ENCODE results near the gene ZFP91. TPM values are rescaled to one million over a fixed set of nuclear protein-coding genes. Genes with fewer than 3 reads are reported as not detected.

ZFP91 gene
- total and polyA plus RNA-seq, 9 of the 15 experiments (the other 6 are each of a cell fraction or from before 2014, with no cell fraction given), result 17.6 to 58.3 (median 34.0) TPM

DNA sequence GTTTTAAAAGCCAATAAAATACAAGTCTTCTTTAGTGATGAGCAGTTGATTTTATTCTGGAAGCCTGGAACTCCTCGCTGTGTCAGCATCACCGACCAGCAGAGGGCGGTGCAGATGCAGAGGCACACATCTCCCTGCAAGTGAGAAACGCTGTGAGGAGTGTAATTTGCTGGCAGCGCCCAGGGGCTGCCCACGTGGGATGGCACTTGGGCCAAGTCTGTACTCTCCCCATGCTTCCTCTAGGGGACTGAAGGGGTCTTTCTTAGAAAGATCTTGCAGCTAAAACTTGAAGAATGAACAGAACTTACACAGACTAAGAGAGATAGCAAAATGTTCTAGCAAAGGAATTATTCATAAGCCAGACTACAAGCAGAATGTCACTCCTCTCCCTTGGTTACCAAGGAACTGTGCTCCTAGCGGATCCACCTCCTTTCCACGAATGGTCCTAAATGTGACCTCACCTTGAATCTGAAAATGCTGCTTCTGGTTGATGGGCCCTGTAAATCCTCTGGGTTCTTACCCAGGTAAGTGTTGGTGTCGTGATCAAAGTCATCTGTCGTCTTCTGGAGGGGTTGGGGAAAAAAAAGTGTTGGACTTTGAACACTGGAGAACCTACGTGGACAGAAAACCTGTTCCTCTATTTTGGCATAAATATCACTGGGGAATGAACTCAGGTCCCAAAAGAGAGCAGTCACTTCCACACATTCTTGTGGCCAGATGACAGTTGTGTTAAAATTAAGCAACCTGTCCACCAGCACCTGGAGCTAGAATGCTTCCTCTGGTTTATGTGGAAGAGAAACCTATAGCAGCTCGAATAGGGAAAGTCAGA, 75.4 kb downstream of the ZFP91 start (continued):
- TF ChIP-seq, protein P1, sequence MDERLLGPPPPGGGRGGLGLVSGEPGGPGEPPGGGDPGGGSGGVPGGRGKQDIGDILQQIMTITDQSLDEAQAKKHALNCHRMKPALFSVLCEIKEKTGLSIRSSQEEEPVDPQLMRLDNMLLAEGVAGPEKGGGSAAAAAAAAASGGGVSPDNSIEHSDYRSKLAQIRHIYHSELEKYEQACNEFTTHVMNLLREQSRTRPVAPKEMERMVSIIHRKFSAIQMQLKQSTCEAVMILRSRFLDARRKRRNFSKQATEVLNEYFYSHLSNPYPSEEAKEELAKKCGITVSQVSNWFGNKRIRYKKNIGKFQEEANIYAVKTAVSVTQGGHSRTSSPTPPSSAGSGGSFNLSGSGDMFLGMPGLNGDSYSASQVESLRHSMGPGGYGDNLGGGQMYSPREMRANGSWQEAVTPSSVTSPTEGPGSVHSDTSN (CRISPR knock-in tag; IDR thresholded peaks at IDR 0.05; ENCODE audit: low read depth), result no peak
- TF ChIP-seq, protein P1 (tag; conservative IDR thresholded peaks at IDR 0.05; ENCODE audit: low read depth), result 0 out of 2 replicates have a peak, but pooled peaks have one; percentile 8
- TF ChIP-seq, protein P2, sequence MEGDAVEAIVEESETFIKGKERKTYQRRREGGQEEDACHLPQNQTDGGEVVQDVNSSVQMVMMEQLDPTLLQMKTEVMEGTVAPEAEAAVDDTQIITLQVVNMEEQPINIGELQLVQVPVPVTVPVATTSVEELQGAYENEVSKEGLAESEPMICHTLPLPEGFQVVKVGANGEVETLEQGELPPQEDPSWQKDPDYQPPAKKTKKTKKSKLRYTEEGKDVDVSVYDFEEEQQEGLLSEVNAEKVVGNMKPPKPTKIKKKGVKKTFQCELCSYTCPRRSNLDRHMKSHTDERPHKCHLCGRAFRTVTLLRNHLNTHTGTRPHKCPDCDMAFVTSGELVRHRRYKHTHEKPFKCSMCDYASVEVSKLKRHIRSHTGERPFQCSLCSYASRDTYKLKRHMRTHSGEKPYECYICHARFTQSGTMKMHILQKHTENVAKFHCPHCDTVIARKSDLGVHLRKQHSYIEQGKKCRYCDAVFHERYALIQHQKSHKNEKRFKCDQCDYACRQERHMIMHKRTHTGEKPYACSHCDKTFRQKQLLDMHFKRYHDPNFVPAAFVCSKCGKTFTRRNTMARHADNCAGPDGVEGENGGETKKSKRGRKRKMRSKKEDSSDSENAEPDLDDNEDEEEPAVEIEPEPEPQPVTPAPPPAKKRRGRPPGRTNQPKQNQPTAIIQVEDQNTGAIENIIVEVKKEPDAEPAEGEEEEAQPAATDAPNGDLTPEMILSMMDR (IDR thresholded peaks at IDR 0.05 in 2 of 3, conservative IDR thresholded peaks at IDR 0.05 in 1 of 3; ENCODE audit: insufficient read depth in 2 of 3, low read depth in 1 of 3, low read length in 3 of 3), result peak; percentile 83 to 93 (median 92)
- TF ChIP-seq RB1 (IDR thresholded peaks at IDR 0.05; ENCODE audit: low read depth) (peak; percentile 45; the same call in 1 of the 2 replicates), MYNN (IDR thresholded peaks at IDR 0.05) (0 out of 2 replicates have a peak, but pooled peaks have one; percentile 37), MYNN (CRISPR knock-in tag; IDR thresholded peaks at IDR 0.05) (no peak), HEY1 (CRISPR knock-in tag; IDR thresholded peaks at IDR 0.05; ENCODE audit: borderline replicate concordance) (peak; percentile 33; the same call in 1 of the 2 replicates), ILK (tag; IDR thresholded peaks at IDR 0.05; ENCODE audit: borderline replicate concordance, low read depth) (no peak), JUN (IDR thresholded peaks at IDR 0.05; ENCODE audit: borderline replicate concordance, low read depth, low read length) (no peak), JUN (CRISPR knock-in tag; IDR thresholded peaks at IDR 0.05; ENCODE audit: borderline replicate concordance) (no peak), ATF7 (IDR thresholded peaks at IDR 0.05) (0 out of 2 replicates have a peak, but pooled peaks have one; percentile 27), ZNF586 (CRISPR knock-in tag; conservative IDR thresholded peaks at IDR 0.05) (no peak)
- TF ChIP-seq, protein P3, sequence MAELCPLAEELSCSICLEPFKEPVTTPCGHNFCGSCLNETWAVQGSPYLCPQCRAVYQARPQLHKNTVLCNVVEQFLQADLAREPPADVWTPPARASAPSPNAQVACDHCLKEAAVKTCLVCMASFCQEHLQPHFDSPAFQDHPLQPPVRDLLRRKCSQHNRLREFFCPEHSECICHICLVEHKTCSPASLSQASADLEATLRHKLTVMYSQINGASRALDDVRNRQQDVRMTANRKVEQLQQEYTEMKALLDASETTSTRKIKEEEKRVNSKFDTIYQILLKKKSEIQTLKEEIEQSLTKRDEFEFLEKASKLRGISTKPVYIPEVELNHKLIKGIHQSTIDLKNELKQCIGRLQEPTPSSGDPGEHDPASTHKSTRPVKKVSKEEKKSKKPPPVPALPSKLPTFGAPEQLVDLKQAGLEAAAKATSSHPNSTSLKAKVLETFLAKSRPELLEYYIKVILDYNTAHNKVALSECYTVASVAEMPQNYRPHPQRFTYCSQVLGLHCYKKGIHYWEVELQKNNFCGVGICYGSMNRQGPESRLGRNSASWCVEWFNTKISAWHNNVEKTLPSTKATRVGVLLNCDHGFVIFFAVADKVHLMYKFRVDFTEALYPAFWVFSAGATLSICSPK (IDR thresholded peaks at IDR 0.05; ENCODE audit: borderline replicate concordance), result no peak
- TF ChIP-seq, protein P4, sequence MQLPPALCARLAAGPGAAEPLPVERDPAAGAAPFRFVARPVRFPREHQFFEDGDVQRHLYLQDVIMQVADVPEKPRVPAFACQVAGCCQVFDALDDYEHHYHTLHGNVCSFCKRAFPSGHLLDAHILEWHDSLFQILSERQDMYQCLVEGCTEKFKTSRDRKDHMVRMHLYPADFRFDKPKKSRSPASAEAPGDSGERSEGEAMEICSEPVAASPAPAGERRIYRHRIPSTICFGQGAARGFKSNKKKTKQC (CRISPR knock-in tag; IDR thresholded peaks at IDR 0.05), result no peak
- TF ChIP-seq, protein P5, sequence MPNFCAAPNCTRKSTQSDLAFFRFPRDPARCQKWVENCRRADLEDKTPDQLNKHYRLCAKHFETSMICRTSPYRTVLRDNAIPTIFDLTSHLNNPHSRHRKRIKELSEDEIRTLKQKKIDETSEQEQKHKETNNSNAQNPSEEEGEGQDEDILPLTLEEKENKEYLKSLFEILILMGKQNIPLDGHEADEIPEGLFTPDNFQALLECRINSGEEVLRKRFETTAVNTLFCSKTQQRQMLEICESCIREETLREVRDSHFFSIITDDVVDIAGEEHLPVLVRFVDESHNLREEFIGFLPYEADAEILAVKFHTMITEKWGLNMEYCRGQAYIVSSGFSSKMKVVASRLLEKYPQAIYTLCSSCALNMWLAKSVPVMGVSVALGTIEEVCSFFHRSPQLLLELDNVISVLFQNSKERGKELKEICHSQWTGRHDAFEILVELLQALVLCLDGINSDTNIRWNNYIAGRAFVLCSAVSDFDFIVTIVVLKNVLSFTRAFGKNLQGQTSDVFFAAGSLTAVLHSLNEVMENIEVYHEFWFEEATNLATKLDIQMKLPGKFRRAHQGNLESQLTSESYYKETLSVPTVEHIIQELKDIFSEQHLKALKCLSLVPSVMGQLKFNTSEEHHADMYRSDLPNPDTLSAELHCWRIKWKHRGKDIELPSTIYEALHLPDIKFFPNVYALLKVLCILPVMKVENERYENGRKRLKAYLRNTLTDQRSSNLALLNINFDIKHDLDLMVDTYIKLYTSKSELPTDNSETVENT (CRISPR knock-in tag; IDR thresholded peaks at IDR 0.05), result no peak

Measured in K562 (cell line).